Activated CD8-positive, alpha-beta memory T cell treated with anti-CD3 and anti-CD28 coated beads, Interleukin-2, amount 10 ng/mL, durations not matched to agents 7 days and 5 days (primary cell): ENCODE measurements around the gene DAO. TPM values are rescaled to one million over a fixed set of nuclear protein-coding genes. Genes with fewer than 3 reads are reported as not detected.
A peak's percentile ranks its signal among the peaks of the same experiment; 100 is the strongest.
"Not testable (repeated sequence)": the region's sequence is repeated elsewhere in the genome, so short reads cannot be mapped to it uniquely, and the experiment has no call there.

Source experiments
- ATAC-seq: fragments of 150-1000 bp; cut with Tn5 transposase; one replicate; pipeline ENCODE4 v1.10.0; 2021; ENCODE audit warnings: moderate library complexity
- CTCF ChIA-PET: fragments of 350-600 bp; sonication (Branson Sonifier 250); formaldehyde crosslinking; loops from one replicate; lab custom pipeline; 2021; ENCODE audit warnings: antibody characterized with exemption; lab: Charles Lee
- DNase-seq: peaks from one replicate; pipeline ENCODE4 v3.0.0-alpha.2; 2020
- H3K27ac Mint-ChIP-seq: one replicate; pipeline ENCODE4 v1.8.0; 2021; ENCODE audit warnings: mild to moderate bottlenecking, mixed read lengths
- H3K27me3 Mint-ChIP-seq: one replicate; pipeline ENCODE4 v1.8.0; 2021; ENCODE audit warnings: mixed read lengths
- H3K36me3 Mint-ChIP-seq: one replicate; pipeline ENCODE4 v1.8.0; 2021; ENCODE audit warnings: mild to moderate bottlenecking, mixed read lengths
- H3K4me1 Mint-ChIP-seq: one replicate; pipeline ENCODE4 v1.8.0; 2021; ENCODE audit warnings: mixed read lengths
- H3K4me3 Mint-ChIP-seq: one replicate; pipeline ENCODE4 v1.8.0; 2021; ENCODE audit warnings: mild to moderate bottlenecking, moderate library complexity, mixed read lengths
- H3K9me3 Mint-ChIP-seq: one replicate; pipeline ENCODE4 v1.8.0; 2022; ENCODE audit warnings: low read depth, mixed read lengths
- total RNA-seq, 2 experiments: library from RNA; stranded (reverse); gene quantifications; one replicate each; pipeline ENCODE4 v1.2.3, GENCODE V29; 2021

The DAO gene
- total RNA-seq, 2 experiments from 2014 or later = not detected

DNA sequence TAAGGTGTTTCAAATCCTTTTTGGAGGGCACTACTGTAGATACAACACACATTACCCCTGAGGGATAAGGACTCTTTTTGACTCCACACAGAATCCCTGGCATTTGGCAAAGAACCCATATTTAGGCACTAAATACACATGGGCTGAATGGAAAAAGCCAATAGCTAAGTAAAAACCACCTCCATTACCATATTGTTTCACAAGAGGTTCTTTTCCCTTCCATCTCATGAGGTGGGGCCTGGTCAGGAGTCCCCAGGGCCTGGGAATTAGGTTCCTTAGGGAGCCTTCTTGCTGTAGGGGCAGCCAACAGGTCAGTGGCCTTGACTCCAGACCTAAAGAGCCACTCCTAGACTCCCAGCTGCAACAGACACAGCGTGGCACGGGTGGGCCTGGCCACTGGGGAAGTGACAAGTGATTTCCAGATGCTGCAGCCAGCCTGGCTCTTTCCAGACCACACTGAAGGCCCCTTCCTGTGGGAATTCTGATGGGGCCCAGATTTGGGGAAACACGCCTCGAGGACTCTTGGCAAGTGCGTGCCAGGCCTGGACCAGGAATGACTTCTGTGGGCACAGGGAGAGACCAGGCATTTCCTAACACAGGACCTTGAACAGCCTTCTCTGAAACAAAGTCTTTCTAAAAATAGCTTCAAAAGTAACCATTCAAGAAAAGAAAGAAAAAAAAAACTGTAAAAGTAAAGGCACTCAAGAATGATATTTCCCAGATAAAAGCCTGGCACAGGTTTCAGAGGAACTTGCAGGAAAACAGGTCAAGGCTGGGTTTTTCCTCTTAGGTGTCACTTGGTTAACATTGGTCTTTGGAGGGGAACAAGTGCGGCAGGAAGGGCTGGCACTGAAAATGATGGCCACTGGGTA, 40.6 kb upstream of the DAO start:
- ATAC-seq (no peak), DNase-seq (no peak)
- CTCF ChIA-PET = interaction anchor here (0.9 to 2.1 kb wide), 8 partner anchors 10 to 277 kb away, joined by 3 to 7 read pairs (median 4); partner anchors contain the start of genes ALKBH2 and ISCU
- Mint-ChIP-seq H3K36me3 (peaks cover 53% of the 10 kb centered on the region), H3K27ac (peak overlapping the region; percentile 95), H3K9me3 (no peaks in the 10 kb centered on the region), H3K4me1 (peaks cover 70% of the 10 kb centered on the region), H3K4me3 (peak overlapping the region; percentile 50), H3K27me3 (no peaks in the 10 kb centered on the region)

DNA sequence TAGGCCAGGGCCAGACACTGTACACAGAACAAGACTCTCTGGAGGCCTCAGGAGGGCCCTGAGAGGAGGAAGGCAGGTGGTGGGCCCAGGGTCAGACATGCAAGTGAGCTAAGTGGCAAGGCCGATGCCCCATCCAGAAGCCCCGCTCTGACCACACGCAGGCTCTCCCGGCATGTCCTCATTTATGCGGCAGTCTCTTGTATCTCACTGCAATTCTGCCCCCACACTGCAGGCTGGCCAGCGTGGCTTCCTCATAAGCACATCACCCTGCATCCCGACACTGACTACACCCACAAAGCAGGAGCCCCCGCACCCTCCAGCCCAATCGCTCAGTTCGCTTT, 40.0 kb upstream of the DAO start:
- CTCF ChIA-PET = interaction anchor here (0.9 kb wide), 2 partner anchors 18 to 253 kb away, joined by 3 to 4 read pairs; partner anchors contain the start of gene ALKBH2
- no peaks in the 10 kb centered on the region for H3K9me3 Mint-ChIP-seq
- DNase-seq (no peak), ATAC-seq (no peak)
- H3K36me3 Mint-ChIP-seq = peaks cover 51% of the 10 kb centered on the region
- no peak overlapping the region for H3K4me3 Mint-ChIP-seq
- peak overlapping the region; percentile 95 for H3K27ac Mint-ChIP-seq
- H3K27me3 Mint-ChIP-seq = no peaks in the 10 kb centered on the region
- H3K4me1 Mint-ChIP-seq = peaks cover 64% of the 10 kb centered on the region

GRCh38 chr12:108840605-108841332, 39.1 kb upstream of the DAO start:
- Mint-ChIP-seq H3K36me3 (peaks cover 46% of the 10 kb centered on the region), H3K9me3 (no peaks in the 10 kb centered on the region), H3K27me3 (no peaks in the 10 kb centered on the region), H3K27ac (peak overlapping the region; percentile 58), H3K4me3 (no peak overlapping the region), H3K4me1 (peaks cover 59% of the 10 kb centered on the region)
- no peak for ATAC-seq
- DNase-seq = no peak
- CTCF ChIA-PET = no interaction called here

- Mint-ChIP-seq H3K4me1 (peaks cover 57% of the 10 kb centered on the region), H3K36me3 (peaks cover 49% of the 10 kb centered on the region), H3K27ac (peak overlapping the region; percentile 53)
- CTCF ChIA-PET, H3K27me3 Mint-ChIP-seq, H3K4me3 Mint-ChIP-seq, DNase-seq, ATAC-seq, H3K9me3 Mint-ChIP-seq: not testable (repeated sequence)
Observed at GRCh38 chr12:108841825-108842224, 38.1 kb upstream of the DAO start.

- H3K36me3 Mint-ChIP-seq = peaks cover 50% of the 10 kb centered on the region
- CTCF ChIA-PET = interaction anchor here (0.9 to 1.2 kb wide), 2 partner anchors 10 to 38 kb away, joined by 3 read pairs; no protein-coding TSS in a partner anchor
- no peaks in the 10 kb centered on the region for H3K9me3 Mint-ChIP-seq
- peaks cover 53% of the 10 kb centered on the region for H3K4me1 Mint-ChIP-seq
- ATAC-seq (no peak), DNase-seq (no peak)
- H3K27ac Mint-ChIP-seq = peak overlapping the region; percentile 61
- no peak overlapping the region for H3K4me3 Mint-ChIP-seq
- H3K27me3 Mint-ChIP-seq = no peaks in the 10 kb centered on the region
Observed at GRCh38 chr12:108842361-108842760, 37.5 kb upstream of the DAO start.

DNA sequence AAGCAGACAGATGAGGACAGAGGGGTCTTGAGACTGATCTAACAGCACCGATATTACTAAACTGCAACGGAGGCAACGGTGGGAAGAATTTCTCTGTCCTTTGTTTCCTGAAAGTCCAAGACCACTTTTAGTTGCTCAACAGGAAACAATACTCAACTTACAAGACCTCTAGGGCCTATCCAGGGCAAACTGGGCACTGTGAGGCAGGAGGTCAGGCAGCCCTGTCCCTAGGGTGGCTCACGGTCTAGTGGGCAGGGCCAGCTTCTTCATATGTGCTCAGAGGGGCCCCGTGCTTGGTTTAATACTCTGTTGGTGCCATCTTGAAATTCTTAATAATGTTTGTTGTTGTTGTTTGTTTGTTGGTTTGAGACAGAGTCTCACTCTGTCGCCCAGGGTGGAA, 36.7 kb upstream of the DAO start:
- ATAC-seq = no peak
- CTCF ChIA-PET = interaction anchor here (0.8 to 1.2 kb wide), 3 partner anchors 11 to 178 kb away, joined by 3 read pairs; no protein-coding TSS in a partner anchor
- DNase-seq = no peak
- H3K27me3 Mint-ChIP-seq = no peaks in the 10 kb centered on the region
- H3K36me3 Mint-ChIP-seq = peaks cover 55% of the 10 kb centered on the region
- H3K9me3 Mint-ChIP-seq = no peaks in the 10 kb centered on the region
- H3K4me3 Mint-ChIP-seq = no peak overlapping the region
- H3K4me1 Mint-ChIP-seq = peaks cover 44% of the 10 kb centered on the region
- no peak overlapping the region for H3K27ac Mint-ChIP-seq

GRCh38 chr12:108845696-108846095, 34.2 kb upstream of the DAO start:
- no peak for ATAC-seq
- Mint-ChIP-seq H3K27ac (peak overlapping the region; percentile 31), H3K9me3 (no peaks in the 10 kb centered on the region), H3K27me3 (no peaks in the 10 kb centered on the region), H3K4me3 (no peak overlapping the region), H3K4me1 (peaks cover 23% of the 10 kb centered on the region), H3K36me3 (peaks cover 55% of the 10 kb centered on the region)
- CTCF ChIA-PET = no interaction called here
- DNase-seq = no peak

DNA sequence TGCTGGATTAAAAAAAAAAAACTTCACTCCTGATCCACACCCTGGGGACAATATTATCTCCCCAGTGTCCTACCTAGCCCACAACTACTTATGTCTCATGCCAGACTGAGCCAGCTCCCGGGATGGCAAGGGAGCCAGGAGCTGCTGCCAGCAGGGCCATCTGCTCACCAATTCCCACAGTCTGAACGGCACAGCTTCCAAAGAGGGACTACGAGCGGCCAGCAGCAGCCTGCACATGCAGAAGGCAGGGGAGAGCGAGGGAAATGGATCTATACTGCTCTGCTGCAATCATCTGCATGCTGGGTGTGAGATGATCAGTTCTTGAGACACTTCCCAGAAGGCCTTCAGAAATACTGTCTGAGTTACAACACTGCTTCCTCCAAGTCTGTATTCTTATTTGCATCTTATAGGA, 33.6 kb upstream of the DAO start:
- no peaks in the 10 kb centered on the region for H3K27me3 Mint-ChIP-seq
- H3K4me3 Mint-ChIP-seq = no peak overlapping the region
- H3K4me1 Mint-ChIP-seq = peaks cover 23% of the 10 kb centered on the region
- peaks cover 57% of the 10 kb centered on the region for H3K36me3 Mint-ChIP-seq
- DNase-seq = no peak
- peak overlapping the region; percentile 49 for H3K27ac Mint-ChIP-seq
- no peaks in the 10 kb centered on the region for H3K9me3 Mint-ChIP-seq
- CTCF ChIA-PET = no interaction called here
- no peak for ATAC-seq

- peaks cover 60% of the 10 kb centered on the region for H3K36me3 Mint-ChIP-seq
- CTCF ChIA-PET = interaction anchor here (1.0 kb wide), 1 partner anchor 44 kb away, joined by 3 read pairs; no protein-coding TSS in a partner anchor
- no peak overlapping the region for H3K4me3 Mint-ChIP-seq
- H3K27ac Mint-ChIP-seq = no peak overlapping the region
- no peaks in the 10 kb centered on the region for H3K27me3 Mint-ChIP-seq
- DNase-seq (no peak), ATAC-seq (no peak)
- H3K4me1 Mint-ChIP-seq = peaks cover 29% of the 10 kb centered on the region
- no peaks in the 10 kb centered on the region for H3K9me3 Mint-ChIP-seq
Observed at GRCh38 chr12:108847705-108848104, 32.2 kb upstream of the DAO start.

DNA sequence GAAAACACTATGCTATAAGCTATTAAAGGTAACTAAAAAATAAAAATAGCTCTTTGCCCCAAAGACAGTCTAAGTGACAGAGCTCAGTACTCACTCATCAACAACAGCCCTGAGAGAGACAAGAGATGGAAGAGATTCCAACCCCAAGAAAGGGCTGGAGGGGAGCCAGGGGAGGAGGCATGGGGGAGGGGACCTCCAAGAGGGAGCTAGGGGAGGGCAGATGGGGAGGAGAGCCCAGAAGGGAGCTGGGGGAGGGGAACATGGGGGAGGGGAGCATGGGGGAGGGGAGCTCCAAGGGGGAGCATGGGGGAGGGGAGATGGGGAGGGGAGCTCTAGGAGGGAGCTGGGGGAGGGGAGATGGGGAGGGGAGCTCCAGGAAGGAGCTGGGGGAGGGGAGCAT, 30.2 kb upstream of the DAO start:
- Mint-ChIP-seq H3K36me3 (peaks cover 62% of the 10 kb centered on the region), H3K27ac (no peak overlapping the region), H3K9me3 (no peaks in the 10 kb centered on the region), H3K4me3 (no peak overlapping the region), H3K4me1 (peaks cover 42% of the 10 kb centered on the region), H3K27me3 (no peaks in the 10 kb centered on the region)
- DNase-seq (no peak), ATAC-seq (no peak)
- CTCF ChIA-PET = interaction anchor here (1.2 to 1.5 kb wide), 2 partner anchors 11 to 232 kb away, joined by 3 to 5 read pairs; no protein-coding TSS in a partner anchor

GRCh38 chr12:108850854-108851573, 28.9 kb upstream of the DAO start:
- Mint-ChIP-seq H3K27ac (peak overlapping the region; percentile 62), H3K27me3 (no peaks in the 10 kb centered on the region), H3K36me3 (peaks cover 64% of the 10 kb centered on the region), H3K4me1 (peaks cover 50% of the 10 kb centered on the region), H3K9me3 (peaks cover 2% of the 10 kb centered on the region), H3K4me3 (no peak overlapping the region)
- CTCF ChIA-PET = interaction anchor here (0.9 kb wide), 1 partner anchor 13 kb away, joined by 4 read pairs; no protein-coding TSS in a partner anchor
- no peak for DNase-seq
- ATAC-seq = no peak

DNA sequence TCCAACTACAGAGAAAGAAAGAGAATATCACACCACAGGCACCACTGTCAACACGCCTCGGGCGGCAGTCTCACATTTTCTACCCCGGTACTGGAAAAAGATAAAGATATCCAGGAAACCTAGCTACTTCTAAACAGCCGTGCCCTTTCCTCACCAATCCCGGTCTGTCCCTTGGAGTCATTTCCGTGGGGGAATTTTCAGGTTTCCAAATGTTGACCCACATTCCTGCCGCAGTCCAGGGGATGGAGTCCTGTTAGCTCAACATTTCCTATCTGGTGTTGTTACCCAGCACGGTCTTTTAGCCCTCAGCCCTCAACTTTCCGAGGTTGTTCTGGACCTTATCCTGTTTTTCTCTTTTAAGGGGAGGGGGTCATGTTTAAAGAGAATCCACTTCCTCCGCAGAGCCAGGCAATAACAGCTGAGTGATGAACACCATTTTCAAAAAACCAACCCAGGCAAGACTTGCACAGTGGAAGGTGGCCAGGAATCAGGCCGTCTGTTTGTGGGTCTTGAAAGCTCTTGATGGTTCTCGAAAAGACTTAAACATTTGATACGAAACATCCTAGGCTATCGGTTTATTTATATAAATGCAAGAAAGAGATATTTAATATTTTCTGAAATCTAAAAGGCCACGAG, 27.1 kb upstream of the DAO start:
- Mint-ChIP-seq H3K27ac (no peak overlapping the region), H3K4me1 (peaks cover 53% of the 10 kb centered on the region), H3K9me3 (peaks cover 2% of the 10 kb centered on the region), H3K36me3 (peaks cover 52% of the 10 kb centered on the region), H3K4me3 (no peak overlapping the region), H3K27me3 (no peaks in the 10 kb centered on the region)
- CTCF ChIA-PET = interaction anchor here (0.9 to 1.4 kb wide), 4 partner anchors 27 to 188 kb away, joined by 3 read pairs; no protein-coding TSS in a partner anchor
- DNase-seq (no peak), ATAC-seq (no peak)
